ENCODE data around the gene HOXD9.

Gene HOXD9

DNA sequence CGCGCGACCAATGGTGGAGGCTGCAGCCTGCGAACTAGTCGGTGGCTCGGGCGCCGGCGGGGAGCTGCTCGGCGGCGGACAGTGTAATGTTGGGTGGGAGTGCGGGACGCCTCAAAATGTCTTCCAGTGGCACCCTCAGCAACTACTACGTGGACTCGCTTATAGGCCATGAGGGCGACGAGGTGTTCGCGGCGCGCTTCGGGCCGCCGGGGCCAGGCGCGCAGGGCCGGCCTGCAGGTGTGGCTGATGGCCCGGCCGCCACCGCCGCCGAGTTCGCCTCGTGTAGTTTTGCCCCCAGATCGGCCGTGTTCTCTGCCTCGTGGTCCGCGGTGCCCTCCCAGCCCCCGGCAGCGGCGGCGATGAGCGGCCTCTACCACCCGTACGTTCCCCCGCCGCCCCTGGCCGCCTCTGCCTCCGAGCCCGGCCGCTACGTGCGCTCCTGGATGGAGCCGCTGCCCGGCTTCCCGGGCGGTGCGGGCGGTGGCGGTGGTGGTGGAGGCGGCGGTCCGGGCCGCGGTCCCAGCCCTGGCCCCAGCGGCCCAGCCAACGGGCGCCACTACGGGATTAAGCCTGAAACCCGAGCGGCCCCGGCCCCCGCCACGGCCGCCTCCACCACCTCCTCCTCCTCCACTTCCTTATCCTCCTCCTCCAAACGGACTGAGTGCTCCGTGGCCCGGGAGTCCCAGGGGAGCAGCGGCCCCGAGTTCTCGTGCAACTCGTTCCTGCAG is at the start of gene HOXD9:
TSS of gene HOXD9 (plus strand) at position 37 of the 728 bp plus-strand sequence. CDS start at position 87, 50 bp downstream.
- DNase-seq (ENCODE audit: low spot score), result no peak

DNA sequence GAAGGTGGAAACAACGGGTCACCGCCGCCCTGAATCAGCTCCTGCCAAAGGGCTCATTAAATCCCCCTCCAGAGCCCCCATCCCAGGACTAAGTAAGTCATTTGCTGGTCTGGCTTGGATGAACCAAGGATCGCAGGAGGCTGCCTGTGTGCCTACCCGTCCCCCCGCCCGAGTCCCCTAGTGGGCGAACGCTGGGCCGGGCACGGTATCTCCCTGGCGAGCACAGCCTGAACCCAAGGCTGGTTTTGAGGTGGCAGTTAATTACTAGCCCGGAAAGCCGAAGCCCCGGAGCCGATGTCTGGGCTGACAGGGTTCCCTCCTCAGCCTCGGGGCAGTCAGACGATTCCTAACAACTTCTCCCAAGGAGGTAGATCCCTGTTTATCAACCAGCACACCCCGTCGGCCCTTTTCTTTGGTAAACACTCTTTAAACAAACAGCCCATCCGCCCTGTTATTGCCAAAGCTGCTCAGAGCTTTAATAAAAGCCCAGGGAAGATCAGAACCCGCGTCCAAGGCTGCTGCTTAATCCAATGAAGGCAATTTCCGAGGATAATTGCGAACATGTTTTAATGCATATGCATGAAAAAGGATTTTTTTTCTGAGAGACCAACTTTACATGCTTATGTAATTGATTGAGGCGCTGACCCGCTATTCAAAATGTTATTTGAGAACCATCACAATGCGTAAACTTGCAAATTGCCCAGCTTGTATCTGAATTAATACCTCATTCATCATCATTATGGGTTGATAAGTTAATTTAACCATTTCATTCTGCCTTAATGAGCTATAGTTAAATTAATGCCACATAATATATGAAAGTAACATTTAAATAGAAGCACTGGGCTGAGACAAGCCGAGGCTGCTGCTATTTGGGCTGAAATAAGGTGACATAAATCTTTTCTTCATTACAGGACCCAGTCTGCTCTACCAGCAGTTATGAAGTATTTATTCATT is 49.3 kb upstream of the HOXD9 start:
- no peak for DNase-seq (ENCODE audit: low spot score)

DNA sequence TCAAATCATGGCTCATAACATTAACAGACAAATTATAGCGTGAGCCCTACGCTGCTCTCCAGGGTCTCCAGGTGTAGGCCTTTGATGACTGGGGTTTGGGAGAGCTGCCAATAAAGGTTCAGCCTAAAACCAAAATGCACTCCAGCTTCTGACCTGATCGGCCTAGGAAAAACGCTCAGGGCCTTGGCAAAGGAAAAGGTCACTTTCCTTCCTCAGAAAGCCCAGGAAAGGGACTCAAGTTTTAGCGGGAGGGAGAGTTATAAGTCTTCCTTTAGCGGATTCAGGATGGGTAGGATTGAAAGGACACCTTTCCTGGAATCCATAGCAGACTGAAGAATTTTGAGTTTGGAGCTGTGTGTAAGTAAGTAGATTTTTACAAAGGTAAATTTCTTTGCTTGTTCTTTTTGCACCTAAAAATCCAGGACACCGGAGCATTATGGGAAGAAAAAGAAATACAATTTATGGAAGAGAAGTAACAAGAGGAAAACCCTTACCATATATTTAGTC is 47.5 kb upstream of the HOXD9 start:
- no peak for DNase-seq (ENCODE audit: low spot score)

GRCh38 chr2:176075481-176075880 is 47.0 kb upstream of the HOXD9 start:
- no peak for DNase-seq (ENCODE audit: low spot score)

- DNase-seq (ENCODE audit: low spot score), result no peak
Observed at GRCh38 chr2:176076063-176076462, 46.5 kb upstream of the HOXD9 start.

DNA sequence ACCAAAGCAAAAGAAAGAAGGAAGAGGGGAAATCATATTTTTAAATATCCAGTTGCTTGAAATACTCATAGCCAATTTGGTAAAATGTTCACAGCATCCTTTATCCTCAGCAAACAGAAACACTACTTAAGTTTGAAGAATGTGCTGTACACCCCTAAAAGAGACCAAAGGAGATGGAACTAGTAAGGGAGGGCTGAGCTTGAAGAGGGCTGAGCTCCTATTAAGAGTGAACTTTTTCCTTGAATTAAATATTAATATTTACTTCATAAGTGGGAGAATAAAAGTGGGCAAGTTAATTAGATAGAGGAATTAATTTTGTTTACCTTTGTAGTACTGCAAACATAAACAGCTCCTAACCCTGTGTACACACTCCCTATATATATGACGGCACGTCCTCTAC is 45.7 kb upstream of the HOXD9 start:
- no peak for DNase-seq (ENCODE audit: low spot score)

DNA sequence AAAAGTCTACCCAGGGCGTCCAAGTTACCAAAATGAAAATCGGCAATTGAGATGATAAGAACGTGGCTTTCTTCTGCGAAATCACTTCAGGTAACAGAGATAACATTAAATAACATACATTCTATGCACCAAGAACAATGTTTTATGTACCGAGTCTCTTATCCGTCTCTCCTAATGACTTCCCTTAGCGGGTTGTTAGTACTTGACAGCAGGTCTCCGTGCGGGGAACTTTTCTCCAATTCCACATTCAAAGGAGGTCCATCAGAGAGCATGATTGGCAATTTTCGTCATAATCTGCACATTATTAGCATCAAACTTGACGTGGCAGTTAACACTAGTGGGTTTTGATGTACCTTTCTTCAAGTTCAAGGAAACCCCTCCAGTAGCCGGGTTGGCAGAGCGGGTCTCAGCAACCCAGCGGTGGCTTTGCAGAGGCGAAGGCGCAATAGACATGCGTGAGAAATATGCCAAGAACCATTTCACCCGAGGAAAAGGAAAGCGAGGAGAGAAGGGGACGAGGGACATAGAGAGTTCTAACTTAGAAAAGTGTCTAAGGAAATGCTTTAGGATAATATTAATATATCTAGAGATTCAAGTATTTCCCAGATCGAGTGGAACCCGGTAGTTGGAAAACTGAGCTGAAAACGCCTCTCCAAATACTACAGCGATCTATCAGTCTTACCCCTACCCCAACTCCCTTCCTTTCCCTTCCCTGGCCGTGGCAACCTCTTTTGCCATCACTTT is 43.8 kb upstream of the HOXD9 start:
- DNase-seq (ENCODE audit: low spot score), result no peak

DNA sequence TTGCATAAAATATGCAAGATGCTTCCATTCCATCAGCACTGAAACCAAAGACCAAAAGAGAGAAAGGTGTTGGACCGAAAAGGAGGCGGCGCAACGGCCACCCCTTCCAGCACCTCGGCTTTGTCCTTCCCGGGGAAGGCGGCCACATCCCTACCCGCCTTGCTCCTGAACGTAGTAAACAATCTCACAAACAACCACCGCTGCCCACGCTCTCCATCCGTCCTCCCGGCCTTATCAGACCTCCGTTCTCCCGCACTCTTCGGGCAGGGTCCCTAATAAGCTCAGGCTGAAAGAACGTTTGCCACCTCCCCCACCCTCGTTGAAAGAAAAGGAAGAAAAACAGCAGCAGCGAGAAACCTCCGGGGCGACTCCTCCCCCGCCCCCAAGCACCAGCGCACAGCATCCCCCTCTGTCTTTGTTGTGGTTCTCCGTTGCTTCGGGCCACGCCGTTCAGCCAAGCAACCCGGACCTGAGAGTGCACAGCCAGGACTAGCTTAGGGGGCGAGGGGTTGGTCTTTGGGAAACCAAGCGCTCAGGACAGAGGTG is 43.2 kb upstream of the HOXD9 start:
- DNase-seq (ENCODE audit: low spot score), result no peak

DNA sequence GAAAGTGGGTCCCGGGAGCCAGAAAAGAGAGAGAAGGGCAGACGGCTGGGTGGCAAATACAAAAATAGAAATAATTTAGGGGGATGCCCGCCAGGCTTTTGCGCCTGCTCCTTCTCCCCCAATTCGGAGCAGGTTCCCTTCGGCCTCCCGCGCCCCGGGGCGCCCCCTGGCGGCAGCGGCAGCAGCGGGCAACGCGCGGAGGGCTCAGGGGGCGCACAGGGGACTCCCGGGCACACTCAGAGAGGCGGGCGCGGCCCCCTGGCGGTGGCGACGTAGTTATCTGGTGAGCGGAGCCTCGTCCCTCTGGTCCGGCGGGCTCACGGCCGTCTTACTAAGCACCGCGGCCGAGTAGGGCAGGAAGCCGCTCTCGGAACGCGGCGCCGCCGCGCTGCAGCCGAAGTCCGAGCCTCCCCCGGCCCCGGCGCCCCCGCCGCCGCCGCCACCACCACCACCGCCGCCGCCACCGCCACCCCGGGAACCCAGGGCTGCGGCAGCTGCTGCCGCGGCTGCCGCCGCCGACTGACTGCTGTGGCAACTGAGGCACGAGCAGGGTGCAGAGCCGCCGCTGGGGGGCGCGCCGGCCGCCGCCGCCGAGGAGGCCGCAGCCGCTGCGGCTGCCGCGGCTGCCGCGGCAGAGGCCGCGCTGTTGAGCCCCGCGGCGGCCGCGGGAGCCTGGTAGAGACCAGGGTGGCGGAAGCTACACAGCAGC is 42.5 kb upstream of the HOXD9 start:
- DNase-seq (ENCODE audit: low spot score), result no peak

DNA sequence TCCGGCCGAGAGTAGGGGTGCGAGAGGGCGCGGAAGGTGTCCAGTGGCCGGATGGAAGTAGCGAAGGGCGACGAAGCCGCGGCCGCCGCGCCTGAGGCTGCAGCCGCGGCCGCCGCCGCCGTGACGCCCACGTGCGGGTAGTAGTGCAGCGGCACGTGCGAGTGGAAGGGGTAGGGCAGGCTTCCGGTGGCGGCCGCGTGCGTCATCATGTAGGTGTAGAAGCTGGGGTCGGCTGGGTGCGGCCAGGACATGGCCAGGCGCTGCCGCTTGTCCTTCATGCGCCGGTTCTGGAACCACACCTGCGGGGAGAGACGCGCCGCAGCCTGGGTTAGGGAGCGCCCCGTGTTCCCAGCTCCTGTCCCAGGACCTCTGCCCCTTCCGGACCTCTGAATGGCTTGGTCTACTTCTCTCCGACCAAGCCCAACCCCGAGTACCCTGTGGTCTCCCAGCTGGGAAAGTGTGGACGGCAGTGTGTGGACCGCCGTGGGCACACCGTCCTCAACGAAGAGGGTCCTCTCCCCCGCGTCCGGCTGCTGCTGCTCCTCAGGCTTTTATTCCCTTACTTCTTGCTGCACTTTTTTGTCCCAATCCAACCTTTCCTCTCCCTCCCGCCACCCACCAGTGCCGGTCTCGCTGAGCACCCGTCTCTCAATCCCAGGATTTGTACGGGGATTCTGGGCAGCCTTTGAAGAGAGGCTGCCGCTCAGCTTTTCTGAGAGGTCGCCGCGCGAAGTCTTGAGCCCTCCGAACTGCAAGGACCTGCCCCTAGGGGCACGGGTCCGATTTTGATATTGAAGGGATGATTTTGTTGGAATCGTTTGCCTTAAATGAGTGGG is 41.8 kb upstream of the HOXD9 start:
- DNase-seq (ENCODE audit: low spot score), result no peak

GRCh38 chr2:176081376-176081836 is 41.1 kb upstream of the HOXD9 start:
- no peak for DNase-seq (ENCODE audit: low spot score)

DNA sequence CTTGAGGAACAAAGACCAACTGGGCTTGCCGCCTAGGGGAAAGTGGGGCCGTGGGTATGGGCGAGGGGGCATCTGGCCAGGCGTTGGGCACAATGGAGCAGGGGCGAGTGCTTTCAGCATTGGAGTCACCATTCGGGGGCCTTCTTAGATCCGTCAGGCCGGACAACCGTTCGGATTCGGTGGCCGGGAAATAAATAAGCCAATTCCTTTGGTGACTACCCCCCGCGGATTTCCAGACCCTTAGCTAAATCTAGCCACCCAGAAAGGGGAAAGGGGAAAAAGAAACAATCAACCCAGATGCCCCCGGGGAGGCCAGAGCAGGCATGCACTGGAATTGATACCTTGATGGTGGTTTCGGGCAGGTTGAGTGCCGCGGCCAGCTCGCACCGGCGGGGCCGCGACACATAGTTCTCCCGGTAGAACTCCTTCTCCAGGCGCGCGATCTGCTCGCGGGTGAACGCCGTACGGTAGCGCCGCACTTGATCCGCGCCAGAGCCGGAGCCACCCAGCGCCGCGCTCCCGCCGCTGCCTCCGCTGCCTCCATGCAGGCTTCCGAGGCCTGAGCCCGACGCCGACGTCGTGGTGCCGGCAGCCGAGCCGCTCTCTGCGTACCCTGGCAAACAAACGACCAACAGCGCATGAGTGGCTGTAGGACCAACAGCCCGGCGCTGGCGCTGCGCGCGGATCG is 40.5 kb upstream of the HOXD9 start:
- no peak for DNase-seq (ENCODE audit: low spot score)

DNA sequence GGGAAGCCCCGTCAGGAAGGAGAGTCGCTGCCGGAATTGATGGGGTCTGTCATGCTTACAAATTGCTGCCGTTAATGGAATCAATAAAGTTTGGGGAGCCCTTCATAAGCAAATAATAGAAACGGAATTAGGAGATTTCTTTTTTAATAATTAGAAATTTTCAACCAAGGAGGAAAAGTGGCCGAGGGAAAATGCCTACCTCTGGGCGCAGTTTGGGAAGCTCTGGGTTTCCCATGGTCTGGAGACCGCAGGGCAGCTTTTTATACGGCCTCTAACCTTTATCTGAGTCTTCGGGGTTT is 40.0 kb upstream of the HOXD9 start:
- DNase-seq (ENCODE audit: low spot score), result no peak

DNA sequence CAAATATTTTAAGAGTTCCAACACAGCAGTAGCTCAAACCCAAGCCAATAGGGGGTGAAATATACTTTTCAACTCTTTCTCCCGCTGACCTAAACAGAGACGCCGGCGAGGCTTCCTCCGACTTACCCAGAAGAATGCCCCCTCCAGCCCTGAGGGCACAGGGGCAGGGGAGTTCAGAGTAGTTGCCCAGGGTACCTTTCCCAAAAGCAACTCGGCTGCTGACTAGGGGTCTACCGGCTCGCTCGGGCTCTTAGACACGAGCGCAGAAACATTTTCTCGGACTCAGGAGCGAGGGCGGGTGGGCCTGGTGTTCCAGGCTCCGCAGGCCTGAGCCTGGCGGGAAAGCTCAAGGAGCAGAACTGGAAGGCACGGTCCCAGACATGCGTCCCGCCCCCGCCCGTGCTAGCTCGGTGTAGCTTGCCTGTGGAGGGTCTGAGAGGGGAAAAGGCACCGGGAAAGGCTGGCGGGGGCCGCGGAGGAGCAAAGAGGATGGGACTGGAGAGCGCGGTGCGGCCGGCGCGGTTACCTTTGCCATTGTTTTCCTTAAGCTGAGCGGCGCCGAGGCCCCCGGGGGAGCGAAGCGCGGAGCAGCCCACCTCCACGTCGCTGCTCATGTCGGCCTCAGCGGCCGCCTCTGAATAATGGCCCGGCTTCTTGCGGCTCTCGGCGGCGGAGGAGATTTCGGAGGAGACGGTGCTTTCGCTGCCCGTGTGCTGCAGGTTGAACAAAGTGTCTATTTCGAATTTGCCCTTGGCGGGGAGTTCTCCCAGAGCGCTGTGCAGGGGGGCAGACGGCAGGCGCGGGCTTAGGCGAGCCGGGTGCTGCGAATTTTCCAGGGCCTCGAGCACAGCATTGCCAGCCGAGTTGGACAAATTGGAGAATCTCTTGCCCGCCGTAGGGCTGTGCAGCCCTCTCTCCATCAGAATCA is 39.4 kb upstream of the HOXD9 start:
- DNase-seq (ENCODE audit: low spot score), result no peak

GRCh38 chr2:176083796-176084261 is 38.7 kb upstream of the HOXD9 start, which contains the start of gene EVX2:
EVX2 (minus strand) TSS chr2:176083962; CDS start chr2:176083776, 186 bp downstream.
- no peak for DNase-seq (ENCODE audit: low spot score)

DNA sequence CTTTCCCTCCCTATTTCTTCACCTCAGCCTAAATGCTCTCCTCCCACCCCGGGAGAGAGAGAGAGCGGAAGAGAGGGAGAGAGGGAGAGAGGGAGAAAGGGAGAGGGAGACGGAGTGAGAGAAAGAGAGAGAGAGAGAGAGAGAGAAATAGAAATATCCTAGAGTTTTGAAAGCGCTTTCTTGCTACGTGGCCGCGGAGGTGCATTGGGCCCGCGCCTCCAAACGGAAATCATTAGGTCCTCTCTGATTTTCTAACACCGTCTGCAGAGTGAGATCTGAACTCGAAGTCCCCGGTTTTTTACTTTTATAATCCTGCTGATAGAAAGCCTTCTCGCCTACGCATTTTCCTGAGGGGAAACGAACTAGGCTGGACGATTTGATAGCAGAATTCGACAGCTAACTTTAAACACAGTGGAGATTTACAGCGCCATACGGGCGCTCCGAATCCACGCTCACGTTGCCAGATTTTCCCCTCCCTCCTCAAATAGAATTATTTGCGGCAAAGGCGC is 37.9 kb upstream of the HOXD9 start:
- no peak for DNase-seq (ENCODE audit: low spot score)

- no peak for DNase-seq (ENCODE audit: low spot score)
Observed at GRCh38 chr2:176085120-176085788, 37.3 kb upstream of the HOXD9 start.
